Activated B cell treated with CpG ODN at 0.5 μM for 24 hours (primary cell): Measurements from ENCODE around the gene RAB40B. TPM values are rescaled to one million over a fixed set of nuclear protein-coding genes. Genes with fewer than 3 reads are reported as not detected.

ENCODE experiments used
- ATAC-seq: fragments of 200-7000 bp; cut with Tn5 transposase; one replicate; pipeline ENCODE4 v1.10.0; 2021; ENCODE audit warnings: low read depth, mild to moderate bottlenecking, moderate library complexity
- CTCF ChIA-PET: fragments of 350-600 bp; sonication (Branson Sonifier 250); formaldehyde crosslinking; loops from one replicate; lab custom pipeline; 2021; ENCODE audit warnings: antibody characterized with exemption; lab: Charles Lee
- POLR2A ChIA-PET: fragments of 350-600 bp; sonication (Branson Sonifier 250); formaldehyde crosslinking; loops from one replicate; lab custom pipeline; 2021; ENCODE audit warnings: antibody characterized with exemption; lab: Charles Lee
- DNase-seq: peaks from one replicate; pipeline ENCODE4 v3.0.0; 2022
- H3K27ac Mint-ChIP-seq: one replicate; pipeline ENCODE4 v1.8.0; 2020; ENCODE audit warnings: mixed read lengths
- H3K27me3 Mint-ChIP-seq: one replicate; pipeline ENCODE4 v1.8.0; 2021; ENCODE audit warnings: mixed read lengths
- H3K36me3 Mint-ChIP-seq: one replicate; pipeline ENCODE4 v1.8.0; 2021; ENCODE audit warnings: low read depth, mixed read lengths
- H3K4me1 Mint-ChIP-seq: one replicate; pipeline ENCODE4 v1.8.0; 2021; ENCODE audit warnings: mixed read lengths
- H3K4me3 Mint-ChIP-seq: one replicate; pipeline ENCODE4 v1.8.0; 2020; ENCODE audit warnings: mild to moderate bottlenecking, mixed read lengths
- H3K9me3 Mint-ChIP-seq: one replicate; pipeline ENCODE4 v1.8.0; 2020; ENCODE audit warnings: mixed read lengths
- CTCF ChIP-seq: fragments of 200-600 bp; IDR thresholded peaks from one replicate; pipeline ENCODE4 v1.8.0; 2022; ENCODE audit warnings: antibody characterized with exemption, mild to moderate bottlenecking
- intact Hi-C: fragments of 100-400 bp; cut with micrococcal nuclease; formaldehyde crosslinking; loops from one replicate; pipeline ENCODE4 v1.15.1; 2024
- total RNA-seq: library from RNA; stranded (reverse); gene quantifications from 2 replicates; pipeline ENCODE4 v1.2.3, GENCODE V29; 2022

The RAB40B gene
- total RNA-seq, 1 donor from 2014 or later, result 2.6 TPM

- POLR2A ChIA-PET, result no interaction called here
Observed at GRCh38 chr17:82613283-82614094, 85.0 kb downstream of the RAB40B start.

GRCh38 chr17:82611140-82612058, 87.1 kb downstream of the RAB40B start:
- POLR2A ChIA-PET, result interaction anchor here (0.6 kb wide), 1 partner anchor 129 kb away, joined by 3 read pairs; no protein-coding TSS in a partner anchor
- no peak overlapping the region for H3K4me3 Mint-ChIP-seq
- ATAC-seq (no peak), DNase-seq (no peak)
- intact Hi-C loops, result no loop called here
- no peak overlapping the region for H3K27ac Mint-ChIP-seq
- no peaks in the 10 kb centered on the region for H3K9me3 Mint-ChIP-seq
- H3K4me1 Mint-ChIP-seq, result no peaks in the 10 kb centered on the region
- H3K36me3 Mint-ChIP-seq, result peaks cover 61% of the 10 kb centered on the region
- TF ChIP-seq CTCF, result no peak
- CTCF ChIA-PET, result no interaction called here
- no peaks in the 10 kb centered on the region for H3K27me3 Mint-ChIP-seq

More at GRCh38 chr17:82613283-82614094, 85.0 kb downstream of the RAB40B start:
- peaks cover 73% of the 10 kb centered on the region for H3K36me3 Mint-ChIP-seq
- H3K4me1 Mint-ChIP-seq, result no peaks in the 10 kb centered on the region
- CTCF ChIA-PET, result no interaction called here
- no peak for TF ChIP-seq CTCF
- H3K4me3 Mint-ChIP-seq, result no peak overlapping the region
- H3K27ac Mint-ChIP-seq, result no peak overlapping the region
- DNase-seq, result no peak
- no peaks in the 10 kb centered on the region for H3K9me3 Mint-ChIP-seq
- ATAC-seq, result no peak
- no peaks in the 10 kb centered on the region for H3K27me3 Mint-ChIP-seq
- intact Hi-C loops, result no loop called here

- DNase-seq, result no peak
- H3K27ac Mint-ChIP-seq, result no peak overlapping the region
- no peak for ATAC-seq
- H3K4me1 Mint-ChIP-seq, result peaks cover under 1% of the 10 kb centered on the region
- ChIA-PET CTCF (no interaction called here), POLR2A (no interaction called here)
- H3K4me3 Mint-ChIP-seq, result no peak overlapping the region
- H3K9me3 Mint-ChIP-seq, result no peaks in the 10 kb centered on the region
- intact Hi-C loops, result no loop called here
- H3K27me3 Mint-ChIP-seq, result no peaks in the 10 kb centered on the region
- no peak for TF ChIP-seq CTCF
- H3K36me3 Mint-ChIP-seq, result peaks cover 60% of the 10 kb centered on the region
Observed at GRCh38 chr17:82609655-82610054, 88.8 kb downstream of the RAB40B start.

- Mint-ChIP-seq H3K36me3 (peaks cover 62% of the 10 kb centered on the region), H3K4me3 (no peak overlapping the region), H3K9me3 (no peaks in the 10 kb centered on the region), H3K27me3 (no peaks in the 10 kb centered on the region), H3K4me1 (peaks cover 8% of the 10 kb centered on the region), H3K27ac (no peak overlapping the region)
- ATAC-seq, result no peak
- no peak for TF ChIP-seq CTCF
- ChIA-PET CTCF (no interaction called here), POLR2A (no interaction called here)
- intact Hi-C loops, result no loop called here
- DNase-seq, result no peak
Observed at GRCh38 chr17:82608816-82609215, 89.7 kb downstream of the RAB40B start.
